ACC112 (cell line): ENCODE measurements around the gene BABAM1.
A peak's percentile ranks its signal among the peaks of the same experiment; 100 is the strongest.

ENCODE experiments used
- H2AFZ ChIP-seq: fragments of 200-600 bp; sonication (generic); one replicate; pipeline ENCODE4 v1.6.0; 2017; ENCODE audit warnings: antibody characterized with exemption, low read length; ENCODE audit not compliant: unreplicated experiment
- H3K27ac ChIP-seq: fragments of 200-600 bp; sonication (generic); 2 replicates; pipeline ENCODE4 v1.5.1; 2014; ENCODE audit warnings: low read depth, mild to moderate bottlenecking, antibody characterized with exemption, low read length, moderate library complexity
- H3K27me3 ChIP-seq: fragments of 200-600 bp; sonication (generic); 2 replicates; pipeline ENCODE4 v1.6.1; 2014; ENCODE audit warnings: mild to moderate bottlenecking, antibody characterized with exemption, low read length, moderate library complexity, mixed read lengths; ENCODE audit not compliant: insufficient read depth
- H3K36me3 ChIP-seq: fragments of 200-600 bp; sonication (generic); 2 replicates; pipeline ENCODE4 v1.6.1; 2016; ENCODE audit warnings: mild to moderate bottlenecking, antibody characterized with exemption, low read length, moderate library complexity, mixed read lengths; ENCODE audit not compliant: insufficient read depth
- H3K4me1 ChIP-seq: fragments of 200-600 bp; sonication (generic); one replicate; pipeline ENCODE4 v1.6.1; 2016; ENCODE audit warnings: low read length, mixed read lengths; ENCODE audit not compliant: insufficient read depth, unreplicated experiment, control insufficient read depth
- H3K4me3 ChIP-seq: fragments of 200-600 bp; sonication (generic); 2 replicates; pipeline ENCODE4 v1.5.1; 2014; ENCODE audit warnings: mild to moderate bottlenecking, low read depth, low read length
- H3K79me2 ChIP-seq: fragments of 200-600 bp; sonication (generic); one replicate; pipeline ENCODE4 v1.6.0; 2016; ENCODE audit warnings: low read length; ENCODE audit not compliant: control insufficient read depth, unreplicated experiment, insufficient read depth

The BABAM1 gene

DNA sequence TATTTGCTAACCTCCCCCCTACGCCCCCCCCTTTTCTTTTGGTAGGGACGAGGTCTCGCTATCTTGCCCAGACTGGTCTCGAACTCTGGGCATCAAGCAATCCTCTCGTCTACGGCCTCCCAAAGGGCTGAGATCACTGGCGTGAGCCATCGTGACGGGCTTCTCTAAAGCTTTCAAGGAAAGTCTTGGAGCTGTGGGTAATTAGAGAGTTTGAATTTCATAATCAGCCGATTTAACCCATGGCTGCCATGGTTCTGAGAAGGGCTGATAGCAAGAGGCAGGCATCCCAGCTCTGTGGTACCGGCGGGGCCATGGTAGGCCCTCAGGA, 36.7 kb downstream of the BABAM1 start:
- no peak overlapping the region for H3K27ac ChIP-seq
- H3K36me3 ChIP-seq: no peaks in the 10 kb centered on the region
- H3K4me1 ChIP-seq: peaks cover 20% of the 10 kb centered on the region
- no peak overlapping the region for H3K4me3 ChIP-seq
- peak overlapping the region; percentile 42 for H2AFZ ChIP-seq
- H3K27me3 ChIP-seq: no peaks in the 10 kb centered on the region
- H3K79me2 ChIP-seq: peaks cover 2% of the 10 kb centered on the region

DNA sequence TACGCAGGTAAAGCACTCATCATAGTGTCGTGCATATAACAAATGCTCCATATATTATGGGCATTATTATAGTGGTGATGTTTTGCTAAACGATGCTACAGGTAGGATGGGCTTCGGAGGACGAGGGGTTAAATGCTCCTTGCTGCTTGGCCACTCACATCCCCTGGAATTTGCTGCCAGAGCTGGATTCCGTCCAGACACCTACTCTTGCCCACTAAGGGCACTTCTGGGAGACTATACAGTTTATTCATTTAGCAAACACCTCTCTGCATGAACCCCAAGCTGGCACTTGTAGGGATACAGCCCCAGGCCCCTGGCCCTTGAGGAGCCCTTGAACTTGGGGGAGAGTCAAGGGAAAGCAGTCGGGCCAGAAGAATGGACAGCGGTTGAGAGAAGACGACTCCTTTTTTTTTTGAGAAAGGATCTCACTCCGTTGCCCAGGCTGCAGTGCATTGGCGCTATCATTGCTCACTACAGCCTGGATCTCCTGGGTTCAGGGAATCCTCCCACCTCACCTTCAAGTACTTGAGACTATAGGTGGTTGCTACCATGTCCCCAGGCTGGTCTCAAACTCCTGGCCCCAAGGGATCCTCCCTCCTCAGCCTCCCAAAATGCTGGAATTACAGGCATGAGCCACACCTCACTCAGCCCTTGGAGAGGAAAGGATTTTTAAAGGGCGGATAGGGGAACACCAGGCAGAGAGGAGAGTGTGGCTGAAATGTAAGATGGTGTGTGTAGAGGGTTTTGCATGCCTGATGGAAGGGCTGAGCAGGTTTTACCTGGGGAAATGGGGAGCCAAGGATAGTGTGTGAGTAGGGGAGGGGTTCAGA, 37.4 kb downstream of the BABAM1 start:
- Histone ChIP-seq H3K4me3 (no peak overlapping the region), H3K27ac (no peak overlapping the region), H3K36me3 (no peaks in the 10 kb centered on the region), H3K27me3 (no peaks in the 10 kb centered on the region), H2AFZ (no peak overlapping the region), H3K4me1 (peaks cover 20% of the 10 kb centered on the region), H3K79me2 (peaks cover 3% of the 10 kb centered on the region)

GRCh38 chr19:17305216-17305516, 37.9 kb downstream of the BABAM1 start:
- Histone ChIP-seq H3K4me3 (peak overlapping the region; percentile 99; the same call in 1 of the 2 replicates), H3K79me2 (peaks cover 9% of the 10 kb centered on the region), H2AFZ (no peak overlapping the region), H3K27me3 (no peaks in the 10 kb centered on the region), H3K4me1 (peaks cover 21% of the 10 kb centered on the region), H3K36me3 (no peaks in the 10 kb centered on the region), H3K27ac (no peak overlapping the region)

GRCh38 chr19:17305517-17306284, 38.5 kb downstream of the BABAM1 start, which contains the start of gene MRPL34:
Gene MRPL34 (plus strand): TSS chr19:17305872. CDS start chr19:17305893, 21 bp downstream.
- no peaks in the 10 kb centered on the region for H3K36me3 ChIP-seq
- H3K27me3 ChIP-seq: no peaks in the 10 kb centered on the region
- peaks cover 26% of the 10 kb centered on the region for H3K4me1 ChIP-seq
- H3K27ac ChIP-seq: peak within 1 kb of the TSS; percentile 72; the same call in 1 of the 2 replicates
- H3K4me3 ChIP-seq: peak within 1 kb of the TSS; percentile 99
- peak within 1 kb of the TSS; percentile 95 for H2AFZ ChIP-seq
- H3K79me2 ChIP-seq: peaks cover 14% of the 10 kb centered on the region

DNA sequence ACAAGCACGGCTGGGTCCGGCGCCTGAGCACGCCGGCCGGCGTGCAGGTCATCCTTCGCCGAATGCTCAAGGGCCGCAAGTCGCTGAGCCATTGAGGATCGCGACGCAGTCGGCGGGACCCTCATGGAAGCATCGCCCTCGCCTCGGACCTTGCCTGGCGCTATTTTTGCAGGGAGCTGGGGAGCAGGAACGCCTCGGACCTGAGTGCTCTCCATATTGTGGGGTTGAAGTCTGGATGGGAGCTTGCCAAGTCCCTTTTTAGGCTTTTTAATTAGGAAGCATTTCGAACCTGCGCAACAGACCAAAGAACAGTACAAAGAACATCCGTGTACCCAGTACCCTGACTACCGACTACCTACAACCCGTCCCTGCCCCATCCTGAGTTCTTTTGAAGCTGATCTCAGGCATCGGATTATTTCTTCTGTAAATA, 39.1 kb downstream of the BABAM1 start:
- H3K36me3 ChIP-seq: no peaks in the 10 kb centered on the region
- peak overlapping the region; percentile 72; the same call in 1 of the 2 replicates for H3K27ac ChIP-seq
- H3K79me2 ChIP-seq: peaks cover 20% of the 10 kb centered on the region
- H3K4me1 ChIP-seq: peaks cover 29% of the 10 kb centered on the region
- H3K4me3 ChIP-seq: peak overlapping the region; percentile 99
- no peaks in the 10 kb centered on the region for H3K27me3 ChIP-seq
- H2AFZ ChIP-seq: peak overlapping the region; percentile 95

DNA sequence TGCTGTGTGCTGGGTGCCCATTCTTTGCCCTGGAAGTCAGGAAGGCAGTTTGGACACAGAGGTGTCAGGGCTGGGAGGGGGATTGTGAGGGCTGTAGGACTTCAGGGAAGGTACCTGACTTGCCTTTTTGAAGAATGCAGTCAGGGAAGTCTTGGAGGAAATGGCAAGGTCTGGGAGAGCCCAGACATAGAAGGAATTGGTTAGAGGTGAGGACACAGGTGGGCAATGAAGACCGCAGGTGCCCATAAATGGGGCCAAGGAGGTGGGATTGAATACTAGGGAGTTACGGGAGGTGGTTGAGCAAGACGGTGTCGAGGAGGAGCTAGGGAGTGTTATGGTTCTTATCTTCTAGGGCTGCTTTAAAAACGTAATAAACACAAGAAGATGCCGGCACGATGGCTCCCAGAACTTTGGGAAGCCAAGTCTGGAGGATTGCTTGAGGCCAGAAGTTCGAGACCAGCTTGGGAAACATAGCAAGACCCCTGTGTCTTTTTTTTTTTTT, 40.7 kb downstream of the BABAM1 start:
- Histone ChIP-seq H3K27ac (no peak overlapping the region), H3K36me3 (no peaks in the 10 kb centered on the region), H3K27me3 (no peaks in the 10 kb centered on the region), H2AFZ (no peak overlapping the region), H3K79me2 (peaks cover 34% of the 10 kb centered on the region), H3K4me3 (no peak overlapping the region), H3K4me1 (peaks cover 39% of the 10 kb centered on the region)

GRCh38 chr19:17309198-17309964, 42.1 kb downstream of the BABAM1 start, which contains the start of gene DDA1:
Gene DDA1 (plus strand): TSS chr19:17309563. CDS start chr19:17309655, 92 bp downstream.
- Histone ChIP-seq H3K36me3 (no peaks in the 10 kb centered on the region), H3K27ac (peak within 1 kb of the TSS; percentile 52), H3K4me1 (peaks cover 34% of the 10 kb centered on the region), H3K27me3 (no peaks in the 10 kb centered on the region), H3K4me3 (peak within 1 kb of the TSS; percentile 88), H2AFZ (no peak within 1 kb of the TSS), H3K79me2 (peaks cover 37% of the 10 kb centered on the region)

DNA sequence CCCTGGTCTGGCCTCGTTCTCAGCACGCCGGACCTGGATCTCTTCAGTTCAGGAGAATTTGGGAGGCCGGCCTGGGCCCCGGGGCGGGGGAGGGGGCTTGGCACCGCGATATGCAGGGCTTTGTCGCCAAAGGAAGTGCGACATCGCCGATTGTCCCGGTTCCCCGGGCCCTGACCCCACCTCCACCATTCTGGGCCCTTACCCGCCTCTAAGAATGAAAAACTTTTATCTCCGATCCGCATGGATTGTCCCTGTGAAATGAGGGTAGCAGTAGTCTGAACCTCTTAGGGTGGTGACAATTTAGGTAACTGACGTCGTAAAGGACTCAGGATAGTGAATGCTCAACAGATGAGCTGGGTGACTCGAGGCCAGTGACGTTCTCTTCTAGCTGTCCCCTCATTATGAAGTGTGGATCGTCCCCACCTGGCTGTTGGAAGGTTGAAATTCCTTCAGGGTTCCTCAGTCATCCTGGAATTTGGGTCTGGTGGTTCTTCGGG, 42.8 kb downstream of the BABAM1 start:
- no peaks in the 10 kb centered on the region for H3K27me3 ChIP-seq
- H3K4me1 ChIP-seq: peaks cover 28% of the 10 kb centered on the region
- H3K36me3 ChIP-seq: no peaks in the 10 kb centered on the region
- no peak overlapping the region for H2AFZ ChIP-seq
- H3K4me3 ChIP-seq: peak overlapping the region; percentile 88
- peak overlapping the region; percentile 52 for H3K27ac ChIP-seq
- H3K79me2 ChIP-seq: peaks cover 37% of the 10 kb centered on the region

DNA sequence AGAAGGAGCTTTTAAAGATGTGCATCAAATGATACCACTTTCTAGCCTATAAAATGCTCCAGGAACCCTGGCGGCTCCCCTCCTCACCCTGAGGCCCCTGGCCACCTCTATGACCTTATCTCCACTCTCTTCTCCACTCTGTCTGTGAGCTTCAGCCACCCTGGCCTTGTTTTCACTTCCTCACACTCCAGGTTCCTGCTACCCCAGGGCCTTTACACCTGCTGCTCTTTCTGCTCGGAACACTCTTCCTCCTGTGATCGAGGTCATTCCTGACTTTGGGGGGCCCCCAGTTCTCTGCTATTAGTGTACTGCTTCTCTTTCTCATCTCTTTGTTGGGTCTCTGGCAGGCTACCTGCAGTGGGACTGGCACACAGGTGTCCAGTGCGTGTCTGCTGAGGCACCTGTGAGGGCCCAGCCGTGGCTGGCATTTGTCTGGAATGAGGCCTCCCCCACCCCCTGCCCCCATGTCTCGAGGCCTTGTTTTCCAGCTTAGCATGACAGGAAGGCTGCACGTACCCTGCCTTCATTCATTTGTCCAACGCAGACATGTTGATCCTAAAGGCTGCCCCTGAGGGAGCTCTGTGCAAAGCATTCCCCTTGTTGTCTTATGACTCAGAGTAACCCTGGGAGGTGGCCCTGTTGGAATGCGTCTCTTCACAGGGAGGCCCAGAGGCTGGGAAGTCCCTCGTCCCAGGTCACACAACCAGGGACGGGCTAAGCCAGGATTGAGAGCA, 44.4 kb downstream of the BABAM1 start:
- H3K36me3 ChIP-seq: no peaks in the 10 kb centered on the region
- peaks cover 37% of the 10 kb centered on the region for H3K79me2 ChIP-seq
- peaks cover 26% of the 10 kb centered on the region for H3K4me1 ChIP-seq
- H3K4me3 ChIP-seq: peak overlapping the region; percentile 22; the same call in 1 of the 2 replicates
- H3K27me3 ChIP-seq: no peaks in the 10 kb centered on the region
- peak overlapping the region; percentile 70 for H3K27ac ChIP-seq
- H2AFZ ChIP-seq: no peak overlapping the region
